ENCODE data around the gene TBX4. TPM values are rescaled to one million over a fixed set of nuclear protein-coding genes. Genes with fewer than 3 reads are reported as not detected.
"Not testable (repeated sequence)": the region's sequence is repeated elsewhere in the genome, so short reads cannot be mapped to it uniquely, and the experiment has no call there.

TBX4 gene
- total RNA-seq, 1 experiment from 2014 or later, result not detected

GRCh38 chr17:61519139-61519538 lies 66.9 kb downstream of the TBX4 start:
- H3K9me3 ChIP-seq (ENCODE audit: low read length), result no peaks in the 10 kb centered on the region
- no peaks in the 10 kb centered on the region for H3K27me3 ChIP-seq (ENCODE audit: low read length)
- H3K4me3 ChIP-seq (ENCODE audit: low read length), result no peak overlapping the region
- H2AFZ ChIP-seq (ENCODE audit: low read length), result no peak overlapping the region
- no peak for DNase-seq
- H3K4me1 ChIP-seq (ENCODE audit: low read length), result peaks cover 3% of the 10 kb centered on the region; the same call in 1 of the 2 replicates
- H4K20me1 ChIP-seq (ENCODE audit: insufficient read depth, low read depth, low read length), result no peaks in the 10 kb centered on the region
- no peaks in the 10 kb centered on the region for H3K36me3 ChIP-seq (ENCODE audit: insufficient read depth, low read length)
- no peaks in the 10 kb centered on the region for H3K79me2 ChIP-seq (ENCODE audit: low read length)
- no peak overlapping the region for H3K4me2 ChIP-seq (ENCODE audit: low read depth, low read length, poor library complexity, severe bottlenecking)
- no peak overlapping the region for H3K9ac ChIP-seq (ENCODE audit: low read length)
- H3K9me2 ChIP-seq (replicated peaks; ENCODE audit: insufficient read depth, low read length), result no peaks in the 10 kb centered on the region
- H3K27ac ChIP-seq (ENCODE audit: low read length), result no peak overlapping the region

- H3K9me2 ChIP-seq (replicated peaks; ENCODE audit: insufficient read depth, low read length), result no peaks in the 10 kb centered on the region
- H3K36me3 ChIP-seq (ENCODE audit: insufficient read depth, low read length), result no peaks in the 10 kb centered on the region
- no peaks in the 10 kb centered on the region for H3K27me3 ChIP-seq (ENCODE audit: low read length)
- no peak overlapping the region for H3K27ac ChIP-seq (ENCODE audit: low read length)
- no peaks in the 10 kb centered on the region for H3K79me2 ChIP-seq (ENCODE audit: low read length)
- peaks cover 6% of the 10 kb centered on the region; the same call in 1 of the 2 replicates for H3K4me1 ChIP-seq (ENCODE audit: low read length)
- H2AFZ ChIP-seq (ENCODE audit: low read length), result no peak overlapping the region
- no peak overlapping the region for H3K4me2 ChIP-seq (ENCODE audit: low read depth, low read length, poor library complexity, severe bottlenecking)
- no peaks in the 10 kb centered on the region for H4K20me1 ChIP-seq (ENCODE audit: insufficient read depth, low read depth, low read length)
- DNase-seq, result no peak
- H3K4me3 ChIP-seq (ENCODE audit: low read length), result no peak overlapping the region
- H3K9ac ChIP-seq (ENCODE audit: low read length), result no peak overlapping the region
- no peaks in the 10 kb centered on the region for H3K9me3 ChIP-seq (ENCODE audit: low read length)
Observed at GRCh38 chr17:61519754-61520440, 67.7 kb downstream of the TBX4 start.

DNA sequence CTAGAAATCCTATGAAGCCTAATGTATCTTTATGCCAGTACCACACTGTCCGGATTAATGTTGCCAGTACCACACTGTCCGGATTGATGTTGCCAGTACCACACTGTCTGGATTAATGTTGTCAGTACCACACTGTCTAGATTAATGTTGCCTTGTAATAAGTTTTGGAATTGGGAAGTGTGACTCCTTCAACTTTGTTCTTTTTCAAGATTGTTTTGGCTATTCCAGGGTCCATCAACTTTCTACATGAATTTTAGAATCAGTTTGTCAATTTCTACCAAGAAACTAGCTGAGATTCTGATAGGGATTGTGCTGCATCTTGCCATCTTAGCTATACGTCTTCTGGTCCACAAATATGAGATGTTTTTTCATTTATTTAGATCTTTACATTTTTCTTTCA lies 68.7 kb downstream of the TBX4 start:
- Histone ChIP-seq H4K20me1 (ENCODE audit: insufficient read depth, low read depth, low read length) (no peaks in the 10 kb centered on the region), H3K9ac (ENCODE audit: low read length) (no peak overlapping the region), H3K79me2 (ENCODE audit: low read length) (no peaks in the 10 kb centered on the region), H3K27ac (ENCODE audit: low read length) (no peak overlapping the region), H3K27me3 (ENCODE audit: low read length) (no peaks in the 10 kb centered on the region), H2AFZ (ENCODE audit: low read length) (no peak overlapping the region), H3K4me1 (ENCODE audit: low read length) (peaks cover 6% of the 10 kb centered on the region; the same call in 1 of the 2 replicates), H3K4me3 (ENCODE audit: low read length) (no peak overlapping the region), H3K9me2 (replicated peaks; ENCODE audit: insufficient read depth, low read length) (no peaks in the 10 kb centered on the region), H3K4me2 (ENCODE audit: low read depth, low read length, poor library complexity, severe bottlenecking) (no peak overlapping the region), H3K36me3 (ENCODE audit: insufficient read depth, low read length) (no peaks in the 10 kb centered on the region), H3K9me3 (ENCODE audit: low read length) (no peaks in the 10 kb centered on the region)
- DNase-seq, result no peak

DNA sequence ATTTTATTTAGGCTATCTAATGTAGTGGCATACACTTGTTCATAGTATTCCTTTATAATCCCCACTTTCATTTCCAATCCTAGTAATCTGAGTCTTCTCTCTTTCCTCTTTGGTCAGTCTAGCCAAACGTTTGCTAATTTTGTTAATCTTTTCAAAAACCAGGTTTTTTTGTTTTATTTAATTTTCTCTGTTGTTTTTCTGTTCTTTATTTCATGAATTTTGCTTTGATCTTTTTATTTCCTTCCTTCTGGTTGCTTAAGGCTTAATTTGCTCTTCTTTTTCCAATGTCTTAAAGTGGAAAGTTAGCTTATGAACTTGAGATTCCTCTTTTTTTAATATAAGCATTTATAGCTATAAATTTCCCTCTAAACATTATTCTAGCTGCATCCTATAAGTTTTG lies 69.9 kb downstream of the TBX4 start:
- Histone ChIP-seq H3K36me3 (ENCODE audit: insufficient read depth, low read length) (no peaks in the 10 kb centered on the region), H2AFZ (ENCODE audit: low read length) (no peak overlapping the region), H3K79me2 (ENCODE audit: low read length) (no peaks in the 10 kb centered on the region), H3K9me3 (ENCODE audit: low read length) (no peaks in the 10 kb centered on the region), H4K20me1 (ENCODE audit: insufficient read depth, low read depth, low read length) (no peaks in the 10 kb centered on the region), H3K9me2 (replicated peaks; ENCODE audit: insufficient read depth, low read length) (no peaks in the 10 kb centered on the region), H3K9ac (ENCODE audit: low read length) (no peak overlapping the region), H3K4me1 (ENCODE audit: low read length) (peaks cover 6% of the 10 kb centered on the region; the same call in 1 of the 2 replicates), H3K27ac (ENCODE audit: low read length) (no peak overlapping the region), H3K27me3 (ENCODE audit: low read length) (no peaks in the 10 kb centered on the region), H3K4me3 (ENCODE audit: low read length) (no peak overlapping the region), H3K4me2 (ENCODE audit: low read depth, low read length, poor library complexity, severe bottlenecking) (no peak overlapping the region)
- DNase-seq, result no peak

- no peak for DNase-seq
- H3K4me1 ChIP-seq (ENCODE audit: low read length), result peaks cover 6% of the 10 kb centered on the region; the same call in 1 of the 2 replicates
- no peaks in the 10 kb centered on the region for H3K9me2 ChIP-seq (replicated peaks; ENCODE audit: insufficient read depth, low read length)
- H3K27me3 ChIP-seq (ENCODE audit: low read length), result no peaks in the 10 kb centered on the region
- no peak overlapping the region for H3K9ac ChIP-seq (ENCODE audit: low read length)
- H3K36me3 ChIP-seq (ENCODE audit: insufficient read depth, low read length), result no peaks in the 10 kb centered on the region
- no peak overlapping the region for H3K4me2 ChIP-seq (ENCODE audit: low read depth, low read length, poor library complexity, severe bottlenecking)
- H2AFZ ChIP-seq (ENCODE audit: low read length), result no peak overlapping the region
- H3K79me2 ChIP-seq (ENCODE audit: low read length), result no peaks in the 10 kb centered on the region
- no peak overlapping the region for H3K27ac ChIP-seq (ENCODE audit: low read length)
- H4K20me1 ChIP-seq (ENCODE audit: insufficient read depth, low read depth, low read length), result no peaks in the 10 kb centered on the region
- no peaks in the 10 kb centered on the region for H3K9me3 ChIP-seq (ENCODE audit: low read length)
- H3K4me3 ChIP-seq (ENCODE audit: low read length), result no peak overlapping the region
Observed at GRCh38 chr17:61524319-61524718, 72.1 kb downstream of the TBX4 start.

DNA sequence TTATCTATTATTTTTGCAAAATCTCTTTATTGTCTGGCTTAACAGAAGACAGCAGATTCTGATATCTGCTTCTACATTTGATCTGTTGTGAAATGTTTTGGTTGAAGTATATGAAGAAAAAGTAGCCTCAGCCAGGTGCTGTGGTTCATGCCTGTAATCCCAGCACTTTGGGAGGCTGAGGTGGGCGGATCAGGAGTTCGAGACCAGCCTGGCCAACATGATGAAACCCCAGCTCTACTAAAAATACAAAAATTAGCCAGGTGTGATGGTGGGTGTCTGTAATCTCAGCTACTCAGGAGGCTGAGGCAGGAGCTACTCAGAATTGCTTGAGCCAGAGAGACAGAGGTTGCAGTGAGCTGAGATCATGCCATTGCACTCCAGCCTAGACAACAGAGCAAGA lies 75.2 kb downstream of the TBX4 start:
- not testable (repeated sequence) for H3K27ac ChIP-seq (ENCODE audit: low read length); H3K9me3 ChIP-seq (ENCODE audit: low read length); H3K4me1 ChIP-seq (ENCODE audit: low read length); H2AFZ ChIP-seq (ENCODE audit: low read length); DNase-seq; H3K27me3 ChIP-seq (ENCODE audit: low read length); H3K79me2 ChIP-seq (ENCODE audit: low read length); H3K36me3 ChIP-seq (ENCODE audit: insufficient read depth, low read length); H4K20me1 ChIP-seq (ENCODE audit: insufficient read depth, low read depth, low read length); H3K4me3 ChIP-seq (ENCODE audit: low read length); H3K9me2 ChIP-seq (replicated peaks; ENCODE audit: insufficient read depth, low read length); H3K9ac ChIP-seq (ENCODE audit: low read length); H3K4me2 ChIP-seq (ENCODE audit: low read depth, low read length, poor library complexity, severe bottlenecking)

GRCh38 chr17:61528171-61528570 lies 75.9 kb downstream of the TBX4 start:
- Histone ChIP-seq H3K4me1 (ENCODE audit: low read length) (0 out of 2 replicates have a peak, but pooled peaks cover 2% of the 10 kb centered on the region), H4K20me1 (ENCODE audit: insufficient read depth, low read depth, low read length) (no peaks in the 10 kb centered on the region), H2AFZ (ENCODE audit: low read length) (no peak overlapping the region), H3K36me3 (ENCODE audit: insufficient read depth, low read length) (no peaks in the 10 kb centered on the region), H3K27ac (ENCODE audit: low read length) (no peak overlapping the region), H3K27me3 (ENCODE audit: low read length) (no peaks in the 10 kb centered on the region), H3K4me3 (ENCODE audit: low read length) (no peak overlapping the region), H3K79me2 (ENCODE audit: low read length) (no peaks in the 10 kb centered on the region), H3K9me2 (replicated peaks; ENCODE audit: insufficient read depth, low read length) (no peaks in the 10 kb centered on the region), H3K9me3 (ENCODE audit: low read length) (no peaks in the 10 kb centered on the region), H3K9ac (ENCODE audit: low read length) (no peak overlapping the region), H3K4me2 (ENCODE audit: low read depth, low read length, poor library complexity, severe bottlenecking) (no peak overlapping the region)
- DNase-seq, result no peak

GRCh38 chr17:61531223-61531622 lies 79.0 kb downstream of the TBX4 start:
- Histone ChIP-seq H3K9me2 (replicated peaks; ENCODE audit: insufficient read depth, low read length) (no peaks in the 10 kb centered on the region), H2AFZ (ENCODE audit: low read length) (no peak overlapping the region), H3K9ac (ENCODE audit: low read length) (no peak overlapping the region), H3K27me3 (ENCODE audit: low read length) (no peaks in the 10 kb centered on the region), H3K9me3 (ENCODE audit: low read length) (no peaks in the 10 kb centered on the region), H3K4me3 (ENCODE audit: low read length) (no peak overlapping the region), H3K27ac (ENCODE audit: low read length) (no peak overlapping the region), H3K4me2 (ENCODE audit: low read depth, low read length, poor library complexity, severe bottlenecking) (no peak overlapping the region), H4K20me1 (ENCODE audit: insufficient read depth, low read depth, low read length) (no peaks in the 10 kb centered on the region), H3K36me3 (ENCODE audit: insufficient read depth, low read length) (no peaks in the 10 kb centered on the region), H3K4me1 (ENCODE audit: low read length) (no peaks in the 10 kb centered on the region), H3K79me2 (ENCODE audit: low read length) (no peaks in the 10 kb centered on the region)
- DNase-seq, result no peak
